ENCODE measurements around the gene NQO1.

DNA sequence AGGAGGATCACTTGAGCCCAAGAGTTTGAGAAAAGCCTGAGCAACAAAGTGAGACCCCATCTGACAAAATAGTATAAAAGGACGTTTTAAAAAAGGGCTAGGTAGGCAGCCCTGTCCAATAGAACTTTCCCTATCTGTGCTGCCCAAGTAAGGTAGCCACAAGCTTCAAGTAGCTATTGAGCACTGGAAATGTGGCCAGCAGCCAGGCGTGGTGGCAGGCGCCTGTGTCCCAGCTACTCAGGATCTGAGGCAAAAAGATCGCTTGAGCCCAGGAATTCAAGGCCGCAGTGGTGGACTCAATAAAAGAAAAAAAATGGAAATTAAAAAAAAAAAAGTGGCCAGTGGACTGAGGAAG is 1.5 kb upstream of the NQO1 start:
- no peak for TF ChIP-seq CTCF (IDR thresholded peaks at IDR 0.05)
- no peak for TF ChIP-seq POLR2AphosphoS5 (IDR thresholded peaks at IDR 0.05)
- TF ChIP-seq EP300 (IDR thresholded peaks at IDR 0.05): no peak

Measured in sigmoid colon (tissue), 4 donors.